SK-N-SH (cell line): ENCODE results near the gene LOC128125822.

Source experiments
- CHD2 ChIP-seq: fragments of 150-350 bp; IDR thresholded peaks from 2 replicates; pipeline ENCODE4 v1.6.1; 2018; ENCODE audit warnings: low read length; ENCODE audit not compliant: partially characterized antibody
- CTCF ChIP-seq: fragments of 200-600 bp; sonication (generic); IDR thresholded peaks from 2 replicates; pipeline ENCODE4 v1.6.1; 2017; ENCODE audit warnings: antibody characterized with exemption, mild to moderate bottlenecking, moderate library complexity
- EP300 ChIP-seq, 2 experiments: IDR thresholded peaks; 2 replicates each; pipeline versions ENCODE4 v1.4.0 to v1.6.1; 2012; ENCODE audit warnings: borderline replicate concordance in 1 of 2, low read depth in 1 of 2, low read length in 1 of 2
- EZH2phosphoT487 ChIP-seq: fragments of 200-600 bp; sonication (generic); IDR thresholded peaks from 2 replicates; pipeline ENCODE4 v1.6.1; 2017; ENCODE audit warnings: low read depth, mixed run types, mild to moderate bottlenecking, antibody characterized with exemption, moderate library complexity, borderline replicate concordance
- NRF1 ChIP-seq: IDR thresholded peaks from 2 replicates; pipeline ENCODE4 v1.6.1; 2012; ENCODE audit warnings: low read depth, mild to moderate bottlenecking, low read length
- REST ChIP-seq: IDR thresholded peaks from 2 replicates; pipeline ENCODE4 v1.6.1; 2012; ENCODE audit warnings: mild to moderate bottlenecking, low read depth, low read length, moderate library complexity
- RFX5 ChIP-seq: IDR thresholded peaks from 2 replicates; pipeline ENCODE4 v1.6.1; 2012; ENCODE audit warnings: mild to moderate bottlenecking, improper control_type of control experiment, low read length
- TAF1 ChIP-seq: IDR thresholded peaks from 2 replicates; pipeline ENCODE4 v1.6.1; 2012; ENCODE audit warnings: low read depth, mild to moderate bottlenecking, low read length, moderate library complexity, borderline replicate concordance
- TCF12 ChIP-seq: IDR thresholded peaks from 2 replicates; pipeline ENCODE4 v1.4.0; 2012

- TF ChIP-seq RFX5 (no peak), CHD2 (no peak), EP300 (IDR thresholded peaks at IDR 0.05; ENCODE audit: borderline replicate concordance in 1 of 2, low read depth in 1 of 2, low read length in 1 of 2) (no peak), CTCF (no peak), TAF1 (no peak), NRF1 (no peak), TCF12 (no peak), REST (no peak), EZH2phosphoT487 (no peak)
These were observed 431 bp downstream of the LOC128125822 start for GRCh38 chr6:63572747-63573075.
